GM10266 (cell line): Measurements from ENCODE around the gene PFDN4.

ENCODE experiments used
- DNase-seq: peaks from one replicate; pipeline ENCODE4 v3.0.0; 2012; ENCODE audit errors: extremely low spot score
- TF ChIP-seq, protein P1 (sequence below): IDR thresholded peaks from 2 replicates; pipeline ENCODE4 v1.5.1; 2012; ENCODE audit warnings: mild to moderate bottlenecking, low read depth; ENCODE audit not compliant: control insufficient read depth, insufficient read depth; ENCODE audit errors: missing control alignments

Gene PFDN4

DNA sequence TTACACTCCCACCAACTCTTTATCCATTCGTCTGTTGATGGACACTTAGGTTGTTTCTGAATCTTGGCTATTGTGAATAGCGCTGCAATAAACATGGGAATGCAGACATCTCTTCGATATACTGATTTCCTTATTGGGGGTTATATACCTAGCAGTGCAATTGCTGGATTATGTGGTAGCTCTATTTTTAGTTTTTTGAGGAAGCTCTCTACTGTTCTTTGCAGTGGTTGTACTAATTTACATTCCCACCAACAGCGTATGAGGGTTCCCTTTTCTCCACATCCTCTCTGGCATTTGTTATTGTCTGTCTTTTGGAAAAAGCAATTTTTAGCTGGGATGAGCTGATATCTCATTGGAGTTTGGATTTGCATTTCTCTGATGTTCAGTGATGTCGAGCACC, 4.6 kb upstream of the PFDN4 start:
- no peak for DNase-seq
- TF ChIP-seq, protein P1, sequence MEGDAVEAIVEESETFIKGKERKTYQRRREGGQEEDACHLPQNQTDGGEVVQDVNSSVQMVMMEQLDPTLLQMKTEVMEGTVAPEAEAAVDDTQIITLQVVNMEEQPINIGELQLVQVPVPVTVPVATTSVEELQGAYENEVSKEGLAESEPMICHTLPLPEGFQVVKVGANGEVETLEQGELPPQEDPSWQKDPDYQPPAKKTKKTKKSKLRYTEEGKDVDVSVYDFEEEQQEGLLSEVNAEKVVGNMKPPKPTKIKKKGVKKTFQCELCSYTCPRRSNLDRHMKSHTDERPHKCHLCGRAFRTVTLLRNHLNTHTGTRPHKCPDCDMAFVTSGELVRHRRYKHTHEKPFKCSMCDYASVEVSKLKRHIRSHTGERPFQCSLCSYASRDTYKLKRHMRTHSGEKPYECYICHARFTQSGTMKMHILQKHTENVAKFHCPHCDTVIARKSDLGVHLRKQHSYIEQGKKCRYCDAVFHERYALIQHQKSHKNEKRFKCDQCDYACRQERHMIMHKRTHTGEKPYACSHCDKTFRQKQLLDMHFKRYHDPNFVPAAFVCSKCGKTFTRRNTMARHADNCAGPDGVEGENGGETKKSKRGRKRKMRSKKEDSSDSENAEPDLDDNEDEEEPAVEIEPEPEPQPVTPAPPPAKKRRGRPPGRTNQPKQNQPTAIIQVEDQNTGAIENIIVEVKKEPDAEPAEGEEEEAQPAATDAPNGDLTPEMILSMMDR = no peak

DNA sequence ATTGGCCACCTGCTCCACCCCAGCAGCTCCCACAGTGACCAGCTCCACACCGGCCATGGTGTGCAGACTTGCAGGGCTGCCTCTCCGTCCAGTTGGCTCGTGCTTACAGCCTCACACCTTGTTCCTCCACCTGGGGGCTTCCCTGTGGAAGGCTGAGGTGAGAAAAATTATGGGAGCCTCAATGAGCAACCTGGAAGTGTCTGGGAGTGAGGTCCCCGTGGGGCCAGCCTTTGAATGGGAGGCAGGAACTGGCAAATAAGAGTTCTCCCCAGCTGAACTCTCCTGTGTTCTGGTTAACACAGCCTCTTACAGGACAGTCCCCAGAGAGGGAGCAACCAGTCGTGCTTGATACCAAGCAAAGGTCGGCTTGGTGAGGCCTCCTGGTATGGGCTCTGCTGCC, 3.8 kb upstream of the PFDN4 start:
- DNase-seq = no peak
- TF ChIP-seq, protein P1 = no peak

- no peak for DNase-seq
- TF ChIP-seq, protein P1 = no peak
These were observed 3.4 kb upstream of the PFDN4 start for GRCh38 chr20:54204481-54204880.

DNA sequence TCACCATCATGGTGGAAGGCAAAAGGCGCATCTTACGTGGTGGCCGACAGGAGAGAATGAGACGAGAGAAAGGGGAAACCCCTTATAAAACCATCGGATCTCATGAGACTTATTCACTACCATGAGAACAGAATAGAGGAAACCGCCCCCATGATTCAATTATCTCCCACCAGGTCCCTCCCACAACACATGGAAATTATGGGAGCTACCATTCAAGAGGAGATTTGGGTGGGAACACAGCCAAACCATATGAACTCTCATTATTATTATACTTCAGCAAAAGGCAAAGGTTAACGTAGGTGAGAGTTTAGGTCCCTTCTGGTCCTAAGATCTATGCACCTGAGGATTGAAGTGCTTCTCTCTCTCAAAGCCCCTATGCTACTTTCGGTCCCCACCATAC, 2.4 kb upstream of the PFDN4 start:
- DNase-seq = no peak
- TF ChIP-seq, protein P1 = no peak

GRCh38 chr20:54207053-54207742, 689 bp upstream of the PFDN4 start:
- DNase-seq = no peak
- TF ChIP-seq, protein P1 = no peak

DNA sequence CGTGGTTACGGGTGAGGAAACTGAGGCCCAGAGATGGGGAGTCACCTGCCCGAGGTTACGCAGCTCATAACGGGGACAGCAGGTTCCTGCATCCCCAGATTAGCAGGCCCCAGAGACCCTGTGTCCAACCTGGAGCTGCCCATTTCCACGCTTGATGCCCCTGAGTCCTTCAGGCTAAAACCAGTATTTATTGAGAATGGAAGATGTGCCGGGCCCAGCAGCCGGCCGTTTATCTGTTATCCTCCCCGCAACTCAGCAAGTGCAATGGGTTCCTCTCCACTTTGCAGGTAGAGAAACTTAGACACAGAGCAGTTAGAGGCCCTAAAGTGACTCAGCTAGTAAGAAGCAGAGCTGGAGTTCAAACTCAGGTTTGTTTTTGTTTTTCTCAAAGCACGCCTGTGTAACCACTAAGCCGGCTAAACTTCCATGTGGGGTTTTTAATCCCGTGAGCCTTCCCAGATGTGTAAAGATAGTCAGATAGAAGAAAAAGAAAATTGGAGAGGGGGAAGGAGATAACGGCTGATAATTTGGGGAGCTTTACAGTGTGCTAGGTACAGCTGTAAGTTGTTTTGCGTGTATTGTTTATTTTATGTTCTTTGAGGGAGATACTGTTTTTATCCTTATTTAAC, 775 bp downstream of the PFDN4 start:
- TF ChIP-seq, protein P1 = no peak
- DNase-seq = peak; percentile 29

GRCh38 chr20:54209216-54209813, 1.4 kb downstream of the PFDN4 start:
- TF ChIP-seq, protein P1 = no peak
- DNase-seq = no peak
